H1 (cell line): ENCODE data around the gene ENTPD2. TPM values are rescaled to one million over a fixed set of nuclear protein-coding genes. Genes with fewer than 3 reads are reported as not detected.

ENCODE experiments used
- CTBP2 ChIP-seq: IDR thresholded peaks from 2 replicates; pipeline ENCODE4 v1.7.0; 2011; ENCODE audit warnings: borderline replicate concordance, mild to moderate bottlenecking, moderate library complexity, mixed read lengths, low read length; ENCODE audit not compliant: insufficient read depth, insufficient read length
- NANOG ChIP-seq: IDR thresholded peaks from 2 replicates; pipeline ENCODE4 v1.6.1; 2011; ENCODE audit warnings: low read length, low read depth, mild to moderate bottlenecking, inconsistent platforms; ENCODE audit not compliant: insufficient read depth, poor library complexity, severe bottlenecking
- NRF1 ChIP-seq: IDR thresholded peaks from 2 replicates; pipeline ENCODE4 v1.6.1; 2011; ENCODE audit warnings: mild to moderate bottlenecking, low read depth, low read length, improper control_type of control experiment
- SIRT6 ChIP-seq: IDR thresholded peaks from one replicate; pipeline ENCODE4 v1.7.1; 2012; ENCODE audit warnings: low read length, inconsistent platforms
- YY1 ChIP-seq: IDR thresholded peaks from 2 replicates; pipeline ENCODE4 v1.6.1; 2011; ENCODE audit warnings: low read depth, mild to moderate bottlenecking, low read length
- polyA plus RNA-seq, 7 experiments: library from polyadenylated mRNA; depleted of rRNA in 3 of 7; stranded (reverse) in 5 of 7; unstranded in 2 of 7; fragments of >200 nt in 5 of 7; fragments of 200-250 nt in 2 of 7; gene quantifications; 1 replicate in 5 of 7; 2 replicates in 1 of 7; 4 replicates in 1 of 7; pipeline versions ENCODE4 v1.2.1 to v1.2.3, GENCODE V29; 2011 to 2013; ENCODE audit warnings: missing spikeins in 2 of 7, mixed read lengths in 2 of 7
- total RNA-seq: library from RNA; stranded (reverse); fragmentation: NEBNext Ultra II Directional; extraction: Animal tissue kit (Norgen Biotek cat#: 25700); gene quantifications from 2 replicates; pipeline ENCODE4 v1.2.1, GENCODE V29; 2021

The ENTPD2 gene
- total and polyA plus RNA-seq, 2 of the 8 experiments (the other 6 are each of a cell fraction or from before 2014, with no cell fraction given), result 0.65 to 3.8 TPM

- TF ChIP-seq NANOG (no peak), NRF1 (no peak), CTBP2 (no peak), YY1 (no peak), SIRT6 (no peak)
Measured at GRCh38 chr9:137020771-137021567, 32.9 kb downstream of the ENTPD2 start (continued).
